ENCODE results near the gene SEL1L2.

DNA sequence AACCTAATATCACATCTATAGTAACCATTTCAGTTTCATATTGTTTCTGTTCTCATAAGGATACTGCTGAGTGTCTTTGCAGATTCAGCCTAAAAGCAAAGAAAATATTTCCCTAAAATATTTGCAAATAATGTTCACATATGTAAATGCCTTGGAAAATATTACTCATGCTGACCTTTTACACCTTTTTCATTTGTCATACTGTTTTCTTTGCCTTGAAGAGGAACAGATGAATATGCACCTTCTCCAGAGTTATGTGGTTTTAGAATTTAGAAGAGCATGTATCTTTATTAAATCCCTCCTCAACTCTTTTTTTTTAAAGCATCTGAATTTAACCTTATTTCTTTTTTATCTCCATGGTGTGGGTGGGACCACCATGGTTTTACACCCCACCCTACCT lies 173.1 kb downstream of the SEL1L2 start:
- TF ChIP-seq, protein P1, sequence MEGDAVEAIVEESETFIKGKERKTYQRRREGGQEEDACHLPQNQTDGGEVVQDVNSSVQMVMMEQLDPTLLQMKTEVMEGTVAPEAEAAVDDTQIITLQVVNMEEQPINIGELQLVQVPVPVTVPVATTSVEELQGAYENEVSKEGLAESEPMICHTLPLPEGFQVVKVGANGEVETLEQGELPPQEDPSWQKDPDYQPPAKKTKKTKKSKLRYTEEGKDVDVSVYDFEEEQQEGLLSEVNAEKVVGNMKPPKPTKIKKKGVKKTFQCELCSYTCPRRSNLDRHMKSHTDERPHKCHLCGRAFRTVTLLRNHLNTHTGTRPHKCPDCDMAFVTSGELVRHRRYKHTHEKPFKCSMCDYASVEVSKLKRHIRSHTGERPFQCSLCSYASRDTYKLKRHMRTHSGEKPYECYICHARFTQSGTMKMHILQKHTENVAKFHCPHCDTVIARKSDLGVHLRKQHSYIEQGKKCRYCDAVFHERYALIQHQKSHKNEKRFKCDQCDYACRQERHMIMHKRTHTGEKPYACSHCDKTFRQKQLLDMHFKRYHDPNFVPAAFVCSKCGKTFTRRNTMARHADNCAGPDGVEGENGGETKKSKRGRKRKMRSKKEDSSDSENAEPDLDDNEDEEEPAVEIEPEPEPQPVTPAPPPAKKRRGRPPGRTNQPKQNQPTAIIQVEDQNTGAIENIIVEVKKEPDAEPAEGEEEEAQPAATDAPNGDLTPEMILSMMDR (IDR thresholded peaks at IDR 0.05): no peak
- TF ChIP-seq POLR2A (IDR thresholded peaks at IDR 0.05): no peak
